Measurements from ENCODE around the gene FARP1. TPM values are rescaled to one million over a fixed set of nuclear protein-coding genes. Genes with fewer than 3 reads are reported as not detected.

Gene FARP1
- polyA plus RNA-seq, 2 of the 4 experiments (the other 2 are of a cell fraction): 9.4 to 13.0 TPM

DNA sequence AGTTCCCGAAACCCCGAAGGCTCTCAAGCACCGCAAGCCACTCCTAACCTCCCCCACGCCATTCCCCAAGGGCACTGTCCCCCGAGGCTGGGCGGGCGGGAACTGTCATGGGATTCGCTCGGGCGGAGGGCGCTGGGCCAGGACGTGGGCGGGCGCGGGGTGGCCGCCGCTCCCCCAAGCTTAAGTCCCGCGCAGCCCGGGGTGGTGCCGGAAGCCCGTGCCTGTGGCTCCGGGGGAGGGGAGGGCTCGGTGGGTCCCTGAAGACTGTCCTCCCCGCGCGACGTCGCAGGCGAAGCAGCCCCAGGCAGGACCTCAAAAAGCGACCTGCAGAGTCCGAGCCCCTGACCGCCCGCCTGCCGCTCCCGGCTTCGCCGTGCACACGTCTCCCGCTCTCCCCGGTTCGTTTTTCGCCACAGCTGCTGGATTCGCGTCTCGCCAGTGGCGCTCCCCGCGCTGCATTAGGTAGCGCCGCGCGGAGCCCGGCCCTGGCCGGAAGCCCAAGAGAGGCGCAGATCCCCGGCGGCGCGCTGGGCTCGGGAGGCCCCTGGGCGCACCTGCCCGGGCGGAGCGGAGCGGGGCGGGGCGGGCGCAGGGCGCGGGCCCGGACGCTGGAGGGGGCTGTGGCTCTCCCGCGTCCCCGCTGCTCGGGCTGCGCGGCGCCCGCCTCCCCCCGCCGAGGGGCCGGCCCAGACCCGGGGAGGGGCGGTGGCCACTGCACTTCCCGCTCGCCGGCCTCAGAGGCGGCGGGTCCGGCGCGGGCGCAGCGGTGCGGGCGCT lies at the start of gene FARP1 (continued):
- TF ChIP-seq, protein P1, sequence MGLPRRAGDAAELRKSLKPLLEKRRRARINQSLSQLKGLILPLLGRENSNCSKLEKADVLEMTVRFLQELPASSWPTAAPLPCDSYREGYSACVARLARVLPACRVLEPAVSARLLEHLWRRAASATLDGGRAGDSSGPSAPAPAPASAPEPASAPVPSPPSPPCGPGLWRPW (IDR thresholded peaks at IDR 0.05): no peak
- TF ChIP-seq NR3C1 (IDR thresholded peaks at IDR 0.05) (no peak), CBX2 (IDR thresholded peaks at IDR 0.05; ENCODE audit: borderline replicate concordance, low read depth) (no peak), MAFK (IDR thresholded peaks at IDR 0.05; ENCODE audit: partially characterized antibody) (no peak), MAZ (IDR thresholded peaks at IDR 0.05; ENCODE audit: borderline replicate concordance, low read depth, low read length) (no peak), RAD21 (conservative IDR thresholded peaks at IDR 0.05 in 1 of 2, IDR thresholded peaks at IDR 0.05 in 1 of 2) (peak; percentile 12 to 64; a peak in 3 of 5 replicates)
- TF ChIP-seq, protein P2, sequence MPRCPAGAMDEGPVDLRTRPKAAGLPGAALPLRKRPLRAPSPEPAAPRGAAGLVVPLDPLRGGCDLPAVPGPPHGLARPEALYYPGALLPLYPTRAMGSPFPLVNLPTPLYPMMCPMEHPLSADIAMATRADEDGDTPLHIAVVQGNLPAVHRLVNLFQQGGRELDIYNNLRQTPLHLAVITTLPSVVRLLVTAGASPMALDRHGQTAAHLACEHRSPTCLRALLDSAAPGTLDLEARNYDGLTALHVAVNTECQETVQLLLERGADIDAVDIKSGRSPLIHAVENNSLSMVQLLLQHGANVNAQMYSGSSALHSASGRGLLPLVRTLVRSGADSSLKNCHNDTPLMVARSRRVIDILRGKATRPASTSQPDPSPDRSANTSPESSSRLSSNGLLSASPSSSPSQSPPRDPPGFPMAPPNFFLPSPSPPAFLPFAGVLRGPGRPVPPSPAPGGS (IDR thresholded peaks at IDR 0.05): no peak

DNA sequence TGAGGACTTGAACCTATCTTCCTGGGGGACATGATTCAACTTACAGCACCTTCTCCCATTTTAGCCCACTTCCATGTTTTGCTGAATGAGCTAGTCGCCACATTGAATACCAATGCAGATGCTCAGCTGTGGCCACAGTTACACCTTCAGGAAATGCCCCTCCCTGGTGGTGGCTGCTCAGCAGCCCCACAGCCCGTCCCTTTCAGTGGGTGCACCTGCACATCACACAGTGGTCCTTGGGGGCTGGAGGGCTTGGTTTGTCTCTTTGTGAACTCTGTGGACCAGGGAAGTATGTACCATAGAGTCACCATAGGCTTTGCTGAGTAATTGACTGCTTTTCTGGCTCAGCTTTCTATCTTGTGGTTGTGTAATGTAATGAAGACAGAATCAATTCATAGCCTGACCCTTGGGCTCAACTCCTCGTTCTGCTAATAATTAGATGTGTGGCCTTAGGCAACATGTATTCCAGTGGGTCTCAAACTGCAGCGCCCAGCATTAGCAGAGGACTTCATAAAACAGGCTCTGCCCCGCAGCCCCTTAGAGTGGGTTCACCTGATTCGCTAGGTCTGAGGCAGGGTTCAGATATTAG lies 48.1 kb upstream of the FARP1 start:
- Histone ChIP-seq H3K27ac (no peak overlapping the region), H3K4me3 (no peak overlapping the region), H3K4me2 (no peak overlapping the region), H3K9me3 (no peaks in the 10 kb centered on the region), H3K4me1 (no peaks in the 10 kb centered on the region)
- no peak for ATAC-seq
- no peak for FAIRE-seq
- ChIA-PET POLR2A (no interaction called here), CTCF (no interaction called here)
- 66% methylated on average over 5 of the region's 6 CpGs for WGBS (ENCODE audit: missing lambda C conversion rate)
- TF ChIP-seq JUN (IDR thresholded peaks at IDR 0.05) (no peak), MAFK (IDR thresholded peaks at IDR 0.05; ENCODE audit: partially characterized antibody) (no peak), FOSL2 (IDR thresholded peaks at IDR 0.05) (no peak), FOSL2 (CRISPR knock-in tag; IDR thresholded peaks at IDR 0.05) (no peak), SMC3 (IDR thresholded peaks at IDR 0.05) (no peak), ZC3H11A (IDR thresholded peaks at IDR 0.05) (no peak), RCOR1 (IDR thresholded peaks at IDR 0.05; ENCODE audit: low read depth, low read length) (no peak), JUNB (IDR thresholded peaks at IDR 0.05) (no peak), CEBPB (IDR thresholded peaks at IDR 0.05) (no peak)
- TF ChIP-seq, protein P3, sequence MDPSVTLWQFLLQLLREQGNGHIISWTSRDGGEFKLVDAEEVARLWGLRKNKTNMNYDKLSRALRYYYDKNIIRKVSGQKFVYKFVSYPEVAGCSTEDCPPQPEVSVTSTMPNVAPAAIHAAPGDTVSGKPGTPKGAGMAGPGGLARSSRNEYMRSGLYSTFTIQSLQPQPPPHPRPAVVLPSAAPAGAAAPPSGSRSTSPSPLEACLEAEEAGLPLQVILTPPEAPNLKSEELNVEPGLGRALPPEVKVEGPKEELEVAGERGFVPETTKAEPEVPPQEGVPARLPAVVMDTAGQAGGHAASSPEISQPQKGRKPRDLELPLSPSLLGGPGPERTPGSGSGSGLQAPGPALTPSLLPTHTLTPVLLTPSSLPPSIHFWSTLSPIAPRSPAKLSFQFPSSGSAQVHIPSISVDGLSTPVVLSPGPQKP (IDR thresholded peaks at IDR 0.05; ENCODE audit: low read depth, low read length): no peak
- TF ChIP-seq, protein P4, sequence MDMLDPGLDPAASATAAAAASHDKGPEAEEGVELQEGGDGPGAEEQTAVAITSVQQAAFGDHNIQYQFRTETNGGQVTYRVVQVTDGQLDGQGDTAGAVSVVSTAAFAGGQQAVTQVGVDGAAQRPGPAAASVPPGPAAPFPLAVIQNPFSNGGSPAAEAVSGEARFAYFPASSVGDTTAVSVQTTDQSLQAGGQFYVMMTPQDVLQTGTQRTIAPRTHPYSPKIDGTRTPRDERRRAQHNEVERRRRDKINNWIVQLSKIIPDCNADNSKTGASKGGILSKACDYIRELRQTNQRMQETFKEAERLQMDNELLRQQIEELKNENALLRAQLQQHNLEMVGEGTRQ (IDR thresholded peaks at IDR 0.05): no peak
- DNase-seq (ENCODE audit: low read depth in 1 of 2, low spot score in 1 of 2): no peak

DNA sequence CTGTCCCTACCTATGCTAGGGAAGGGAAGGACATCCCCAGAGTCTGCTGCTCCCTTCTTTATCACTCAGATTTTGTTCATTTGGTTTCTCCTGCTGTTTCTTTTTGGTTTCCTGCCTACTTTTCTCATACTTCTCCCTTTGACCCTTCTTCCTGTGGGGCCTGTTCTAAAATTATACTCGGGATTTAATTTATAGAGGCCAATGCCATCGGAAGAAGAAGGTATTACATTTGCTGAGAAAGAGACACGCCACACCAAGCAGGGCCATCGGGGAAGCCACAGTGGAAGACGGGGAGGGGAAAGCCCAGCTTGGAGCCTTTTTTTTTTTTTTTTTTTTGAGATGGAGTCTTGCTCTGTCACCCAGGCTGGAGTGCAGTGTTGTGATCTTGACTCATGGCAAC lies 46.8 kb upstream of the FARP1 start:
- ChIA-PET POLR2A (no interaction called here), CTCF (no interaction called here)
- no peak overlapping the region for H3K4me3 ChIP-seq
- no peaks in the 10 kb centered on the region for H3K9me3 ChIP-seq
- FAIRE-seq: no peak
- DNase-seq (ENCODE audit: low read depth in 1 of 2, low spot score in 1 of 2): no peak
- no peak for ATAC-seq
- H3K27ac ChIP-seq: no peak overlapping the region
- no peaks in the 10 kb centered on the region for H3K4me1 ChIP-seq
- no peak overlapping the region for H3K4me2 ChIP-seq
- WGBS (ENCODE audit: missing lambda C conversion rate): 42% methylated on average over 5 of the region's 5 CpGs
- no peak for TF ChIP-seq HEYL (CRISPR knock-in tag; IDR thresholded peaks at IDR 0.05)
- TF ChIP-seq RFX5 (IDR thresholded peaks at IDR 0.05): no peak
- TF ChIP-seq TP53 (CRISPR knock-in tag; IDR thresholded peaks at IDR 0.05): no peak
- TF ChIP-seq ZC3H11A (IDR thresholded peaks at IDR 0.05): no peak
- no peak for TF ChIP-seq CBX8 (IDR thresholded peaks at IDR 0.05)
- TF ChIP-seq RARB (CRISPR knock-in tag; IDR thresholded peaks at IDR 0.05): no peak
- no peak for TF ChIP-seq SREBF2 (IDR thresholded peaks at IDR 0.05)
- TF ChIP-seq, protein P5, sequence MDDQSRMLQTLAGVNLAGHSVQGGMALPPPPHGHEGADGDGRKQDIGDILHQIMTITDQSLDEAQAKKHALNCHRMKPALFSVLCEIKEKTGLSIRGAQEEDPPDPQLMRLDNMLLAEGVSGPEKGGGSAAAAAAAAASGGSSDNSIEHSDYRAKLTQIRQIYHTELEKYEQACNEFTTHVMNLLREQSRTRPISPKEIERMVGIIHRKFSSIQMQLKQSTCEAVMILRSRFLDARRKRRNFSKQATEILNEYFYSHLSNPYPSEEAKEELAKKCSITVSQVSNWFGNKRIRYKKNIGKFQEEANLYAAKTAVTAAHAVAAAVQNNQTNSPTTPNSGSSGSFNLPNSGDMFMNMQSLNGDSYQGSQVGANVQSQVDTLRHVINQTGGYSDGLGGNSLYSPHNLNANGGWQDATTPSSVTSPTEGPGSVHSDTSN (IDR thresholded peaks at IDR 0.05): no peak
- TF ChIP-seq RNF2 (IDR thresholded peaks at IDR 0.05; ENCODE audit: borderline replicate concordance, low read depth): no peak
- no peak for TF ChIP-seq FOXS1 (CRISPR knock-in tag; IDR thresholded peaks at IDR 0.05)
- TF ChIP-seq BHLHE40 (IDR thresholded peaks at IDR 0.05; ENCODE audit: low read depth, low read length): no peak
- TF ChIP-seq, protein P6, sequence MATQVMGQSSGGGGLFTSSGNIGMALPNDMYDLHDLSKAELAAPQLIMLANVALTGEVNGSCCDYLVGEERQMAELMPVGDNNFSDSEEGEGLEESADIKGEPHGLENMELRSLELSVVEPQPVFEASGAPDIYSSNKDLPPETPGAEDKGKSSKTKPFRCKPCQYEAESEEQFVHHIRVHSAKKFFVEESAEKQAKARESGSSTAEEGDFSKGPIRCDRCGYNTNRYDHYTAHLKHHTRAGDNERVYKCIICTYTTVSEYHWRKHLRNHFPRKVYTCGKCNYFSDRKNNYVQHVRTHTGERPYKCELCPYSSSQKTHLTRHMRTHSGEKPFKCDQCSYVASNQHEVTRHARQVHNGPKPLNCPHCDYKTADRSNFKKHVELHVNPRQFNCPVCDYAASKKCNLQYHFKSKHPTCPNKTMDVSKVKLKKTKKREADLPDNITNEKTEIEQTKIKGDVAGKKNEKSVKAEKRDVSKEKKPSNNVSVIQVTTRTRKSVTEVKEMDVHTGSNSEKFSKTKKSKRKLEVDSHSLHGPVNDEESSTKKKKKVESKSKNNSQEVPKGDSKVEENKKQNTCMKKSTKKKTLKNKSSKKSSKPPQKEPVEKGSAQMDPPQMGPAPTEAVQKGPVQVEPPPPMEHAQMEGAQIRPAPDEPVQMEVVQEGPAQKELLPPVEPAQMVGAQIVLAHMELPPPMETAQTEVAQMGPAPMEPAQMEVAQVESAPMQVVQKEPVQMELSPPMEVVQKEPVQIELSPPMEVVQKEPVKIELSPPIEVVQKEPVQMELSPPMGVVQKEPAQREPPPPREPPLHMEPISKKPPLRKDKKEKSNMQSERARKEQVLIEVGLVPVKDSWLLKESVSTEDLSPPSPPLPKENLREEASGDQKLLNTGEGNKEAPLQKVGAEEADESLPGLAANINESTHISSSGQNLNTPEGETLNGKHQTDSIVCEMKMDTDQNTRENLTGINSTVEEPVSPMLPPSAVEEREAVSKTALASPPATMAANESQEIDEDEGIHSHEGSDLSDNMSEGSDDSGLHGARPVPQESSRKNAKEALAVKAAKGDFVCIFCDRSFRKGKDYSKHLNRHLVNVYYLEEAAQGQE (IDR thresholded peaks at IDR 0.05): no peak
- no peak for TF ChIP-seq SMC3 (IDR thresholded peaks at IDR 0.05)
- no peak for TF ChIP-seq EHF (CRISPR knock-in tag; IDR thresholded peaks at IDR 0.05)

Measured in A549 (cell line).